Jurkat, Clone E6-1 (cell line): ENCODE data around the gene ZNF479. TPM values are rescaled to one million over a fixed set of nuclear protein-coding genes. Genes with fewer than 3 reads are reported as not detected.
"Not testable (repeated sequence)": the region's sequence is repeated elsewhere in the genome, so short reads cannot be mapped to it uniquely, and the experiment has no call there.

Source experiments
- DNase-seq: peaks from one replicate; pipeline ENCODE4 v3.0.0-alpha.2; 2011; ENCODE audit warnings: low read depth, low spot score
- H3K4me3 ChIP-seq: 2 replicates; pipeline ENCODE4 v1.5.1; 2011; ENCODE audit warnings: mild to moderate bottlenecking, low read length, control low read depth, moderate library complexity
- polyA plus RNA-seq: library from polyadenylated mRNA; unstranded; fragments of >200 nt; gene quantifications from one replicate; pipeline ENCODE4 v1.2.1, GENCODE V29; 2012; ENCODE audit warnings: missing spikeins; ENCODE audit not compliant: insufficient read length, insufficient read depth

Gene ZNF479
- polyA plus RNA-seq = not detected

DNA sequence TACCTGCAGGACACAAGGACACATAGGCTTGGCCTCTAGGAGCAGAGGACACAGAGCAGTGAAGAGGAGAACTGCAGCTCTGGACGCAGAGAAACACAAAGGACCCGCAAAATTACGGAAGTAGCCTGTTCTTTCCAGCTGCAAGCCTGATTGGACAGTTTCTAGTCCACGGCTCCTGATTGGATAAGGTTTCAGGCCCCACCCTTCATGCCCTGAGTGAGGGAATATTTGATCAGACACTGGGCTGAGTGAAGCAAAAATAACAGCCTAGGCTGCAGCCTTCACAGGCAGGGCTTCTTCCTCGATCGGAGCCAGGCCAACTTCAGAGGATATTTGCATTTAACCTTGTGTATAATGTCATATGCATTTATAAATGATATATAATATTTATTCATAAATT is at the start of gene ZNF479:
Gene ZNF479 (minus strand): TSS at position 101 of the 400 bp plus-strand sequence. CDS start 112 bp downstream, outside the sequence.
- H3K4me3 ChIP-seq, DNase-seq: not testable (repeated sequence)

DNA sequence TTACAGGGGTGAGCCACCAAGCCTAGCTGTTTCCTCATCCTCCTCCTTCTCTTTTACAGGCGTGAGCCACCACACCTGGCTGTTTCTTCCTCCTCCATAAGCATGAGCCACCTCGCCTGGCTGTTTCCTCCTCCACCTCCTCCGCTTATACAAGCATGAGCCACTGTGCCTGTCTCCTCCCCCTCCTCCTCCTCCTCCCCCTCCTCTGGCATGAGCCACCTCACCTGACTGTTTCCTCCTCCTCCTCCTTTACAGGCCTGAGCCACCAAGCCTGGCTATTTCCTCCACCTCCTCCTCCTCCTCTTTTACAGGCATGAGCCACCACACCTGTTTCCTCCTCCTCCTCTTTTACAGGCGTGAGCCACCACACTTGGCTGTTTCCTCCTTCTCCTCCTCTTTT is 49.8 kb upstream of the ZNF479 start:
- H3K4me3 ChIP-seq = no peak overlapping the region
- DNase-seq = no peak

GRCh38 chr7:57181281-57181680 is 49.0 kb upstream of the ZNF479 start:
- no peak for DNase-seq
- H3K4me3 ChIP-seq = no peak overlapping the region

DNA sequence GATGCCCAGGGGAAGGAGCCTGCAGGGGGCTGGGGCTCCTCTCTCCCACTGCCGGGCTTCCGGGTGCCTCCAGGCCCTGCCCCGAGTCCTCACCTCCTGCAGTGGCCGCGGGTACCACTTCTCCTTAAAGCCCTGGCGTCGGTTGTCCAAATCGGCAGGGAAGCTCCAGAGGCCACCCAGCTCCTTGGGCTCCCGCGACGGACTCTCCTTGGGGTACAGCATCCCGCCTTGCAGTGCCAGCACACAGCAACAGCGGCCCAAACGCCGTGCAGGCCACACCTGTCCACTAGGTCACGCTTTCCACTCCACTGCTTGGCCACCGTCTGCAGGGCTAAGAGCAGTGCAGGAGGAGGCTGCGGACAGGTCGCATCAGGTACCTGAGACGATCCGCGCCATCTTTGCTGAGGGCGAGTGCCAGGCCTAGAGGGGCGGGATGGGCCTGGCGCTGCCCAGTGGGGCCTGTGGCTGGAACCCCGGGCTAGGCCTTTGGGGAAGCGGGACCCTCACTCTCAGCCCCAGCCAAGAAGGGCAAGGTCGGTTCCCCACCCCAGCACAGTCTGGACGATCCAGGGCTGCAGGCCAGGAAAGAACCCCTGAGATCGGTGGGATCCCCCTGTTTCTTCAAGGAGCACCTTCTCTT is 47.7 kb upstream of the ZNF479 start:
- no peak for DNase-seq
- no peak overlapping the region for H3K4me3 ChIP-seq

- DNase-seq = no peak
- H3K4me3 ChIP-seq = no peak overlapping the region
These were observed 46.5 kb upstream of the ZNF479 start for GRCh38 chr7:57178768-57179139.

DNA sequence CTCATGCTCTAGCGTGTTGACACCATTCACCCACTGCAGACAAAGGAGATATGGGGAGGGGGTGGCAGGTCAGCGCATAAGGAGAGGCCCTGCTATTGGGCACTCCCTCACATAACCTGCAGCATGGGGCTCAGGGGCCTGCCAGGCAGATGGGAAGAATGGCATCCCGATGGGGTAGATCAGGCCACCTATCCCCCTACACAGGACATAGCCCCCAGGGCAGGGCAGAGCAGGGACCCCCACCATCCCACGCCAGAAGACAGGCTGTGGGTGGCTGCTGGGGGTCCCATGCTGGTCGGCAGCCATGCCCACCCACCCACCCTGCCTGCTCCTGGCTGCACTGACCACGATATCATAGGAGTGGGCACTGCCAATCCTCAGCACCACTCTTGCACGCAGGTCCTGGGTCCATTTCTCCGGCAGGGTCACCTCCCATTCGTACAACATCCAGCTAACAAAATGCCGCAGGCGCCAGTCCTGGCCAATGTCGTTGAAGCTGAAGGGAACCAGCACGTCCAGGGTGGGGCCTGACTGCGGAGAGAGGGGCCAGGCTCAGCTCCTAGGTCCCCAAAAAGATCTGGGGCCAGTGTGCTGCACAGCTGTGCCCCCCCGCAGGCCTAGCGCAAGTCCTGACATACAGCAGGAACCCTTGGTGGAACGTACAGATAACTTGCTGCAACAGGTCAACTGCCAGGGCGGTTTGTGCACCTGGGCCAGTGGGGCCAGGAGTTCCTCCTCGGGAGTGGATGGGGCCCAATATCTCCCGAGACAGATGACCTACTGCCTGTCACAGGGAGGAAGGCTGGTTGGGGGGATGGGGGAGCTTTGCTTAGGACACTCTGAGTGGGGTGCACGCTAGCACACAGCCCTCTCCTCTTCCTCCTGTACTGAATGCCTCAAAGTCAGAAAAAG is 45.9 kb upstream of the ZNF479 start:
- H3K4me3 ChIP-seq = no peak overlapping the region
- DNase-seq = no peak

- DNase-seq = no peak
- H3K4me3 ChIP-seq = no peak overlapping the region
These were observed 44.8 kb upstream of the ZNF479 start for GRCh38 chr7:57176928-57177635.

DNA sequence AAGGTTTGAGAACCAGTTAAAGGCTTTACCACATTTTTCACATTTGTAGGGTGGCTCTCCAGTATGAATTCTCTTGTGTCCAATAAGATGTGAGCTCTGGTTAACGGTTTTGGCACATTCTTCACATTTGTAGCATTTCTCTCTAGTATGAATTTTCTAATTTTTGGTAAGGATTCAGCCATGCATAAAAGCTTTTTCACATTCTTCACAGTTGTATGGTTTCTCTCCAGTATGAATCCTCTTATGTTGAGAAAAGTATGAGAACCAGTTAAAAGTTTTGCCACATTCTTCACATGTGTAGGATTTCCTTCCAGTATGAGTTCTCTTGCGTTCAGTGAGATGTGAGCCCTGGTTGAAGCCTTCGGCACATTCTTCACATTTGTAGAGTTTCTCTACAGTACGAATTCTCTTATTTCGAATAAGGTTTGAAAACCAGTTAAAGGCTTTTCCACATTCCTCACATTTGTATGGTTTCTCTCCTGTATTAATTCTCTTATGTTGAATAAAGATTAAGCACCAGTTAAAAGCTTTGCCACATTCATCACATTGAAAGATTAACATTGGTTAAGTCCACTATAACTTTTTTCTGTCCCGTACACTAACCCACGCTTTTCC is 33.2 kb upstream of the ZNF479 start:
- H3K4me3 ChIP-seq = no peak overlapping the region
- DNase-seq = no peak

GRCh38 chr7:57120123-57120784 is 12.0 kb downstream of the ZNF479 start:
- H3K4me3 ChIP-seq, DNase-seq: not testable (repeated sequence)
